ENCODE measurements around the gene NGEF. TPM values are rescaled to one million over a fixed set of nuclear protein-coding genes. Genes with fewer than 3 reads are reported as not detected.

NGEF gene
- total and polyA plus RNA-seq, 7 donors, result 0.13 to 0.51 (median 0.25) TPM; not detected in 1

DNA sequence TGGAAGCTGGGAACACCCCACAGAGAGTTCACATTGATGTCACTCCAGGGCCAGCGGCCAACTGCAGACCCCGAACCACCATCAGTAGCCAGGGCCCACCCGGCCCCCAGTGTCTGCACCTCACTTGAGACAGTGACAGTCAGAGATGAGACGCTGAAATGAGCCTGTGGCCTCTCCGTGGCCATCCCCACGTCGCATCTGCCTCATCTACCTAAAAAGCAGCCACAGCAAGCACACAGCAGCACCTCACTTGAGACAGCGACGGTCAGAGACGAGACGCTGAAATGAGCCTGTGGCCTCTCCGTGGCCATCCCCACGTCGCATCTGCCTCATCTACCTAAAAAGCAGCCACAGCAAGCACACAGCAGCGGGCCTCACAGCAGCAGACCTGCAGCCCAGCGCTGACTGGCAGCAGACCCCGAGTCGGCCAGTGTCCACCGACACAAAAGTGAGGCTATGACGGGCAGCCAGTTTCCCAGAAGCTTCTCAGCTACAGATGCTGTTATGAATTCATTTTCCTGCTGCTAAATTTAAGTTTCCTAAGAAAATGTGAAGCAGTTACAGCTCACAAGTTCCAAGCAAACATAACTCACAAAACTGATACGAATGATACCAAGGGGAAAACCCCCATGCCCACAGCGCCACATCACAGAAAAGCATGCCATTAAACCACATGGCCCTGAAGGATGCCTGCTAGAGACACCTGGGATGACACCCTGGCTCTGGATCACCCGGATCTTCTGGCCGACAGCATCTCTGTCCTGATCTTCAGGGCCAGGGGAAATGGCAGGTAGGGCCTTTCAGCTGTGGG is 115.3 kb downstream of the NGEF start:
- 87 to 90% (median 87%) methylated on average over 24 of the region's 24 CpGs for WGBS, 3 donors
- DNase-seq (no peak), ATAC-seq (no peak)
- H3K9me3 ChIP-seq, result no peaks in the 10 kb centered on the region
- no peaks in the 10 kb centered on the region for H3K36me3 ChIP-seq (ENCODE audit: insufficient read depth in 1 of 2, low read depth in 1 of 2)
- H3K4me1 ChIP-seq, result no peaks in the 10 kb centered on the region
- H3K4me3 ChIP-seq, result no peak overlapping the region
- H3K27me3 ChIP-seq (ENCODE audit: insufficient read depth in 3 of 3, low read length in 2 of 3), result peaks cover 0 to 15% (median 2%) of the 10 kb centered on the region in 3 donors
- H3K27ac ChIP-seq, result no peak overlapping the region
- TF ChIP-seq, protein P1, sequence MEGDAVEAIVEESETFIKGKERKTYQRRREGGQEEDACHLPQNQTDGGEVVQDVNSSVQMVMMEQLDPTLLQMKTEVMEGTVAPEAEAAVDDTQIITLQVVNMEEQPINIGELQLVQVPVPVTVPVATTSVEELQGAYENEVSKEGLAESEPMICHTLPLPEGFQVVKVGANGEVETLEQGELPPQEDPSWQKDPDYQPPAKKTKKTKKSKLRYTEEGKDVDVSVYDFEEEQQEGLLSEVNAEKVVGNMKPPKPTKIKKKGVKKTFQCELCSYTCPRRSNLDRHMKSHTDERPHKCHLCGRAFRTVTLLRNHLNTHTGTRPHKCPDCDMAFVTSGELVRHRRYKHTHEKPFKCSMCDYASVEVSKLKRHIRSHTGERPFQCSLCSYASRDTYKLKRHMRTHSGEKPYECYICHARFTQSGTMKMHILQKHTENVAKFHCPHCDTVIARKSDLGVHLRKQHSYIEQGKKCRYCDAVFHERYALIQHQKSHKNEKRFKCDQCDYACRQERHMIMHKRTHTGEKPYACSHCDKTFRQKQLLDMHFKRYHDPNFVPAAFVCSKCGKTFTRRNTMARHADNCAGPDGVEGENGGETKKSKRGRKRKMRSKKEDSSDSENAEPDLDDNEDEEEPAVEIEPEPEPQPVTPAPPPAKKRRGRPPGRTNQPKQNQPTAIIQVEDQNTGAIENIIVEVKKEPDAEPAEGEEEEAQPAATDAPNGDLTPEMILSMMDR (IDR thresholded peaks at IDR 0.05), result no peak
- intact Hi-C loops (cut with DNase I), result no loop called here

DNA sequence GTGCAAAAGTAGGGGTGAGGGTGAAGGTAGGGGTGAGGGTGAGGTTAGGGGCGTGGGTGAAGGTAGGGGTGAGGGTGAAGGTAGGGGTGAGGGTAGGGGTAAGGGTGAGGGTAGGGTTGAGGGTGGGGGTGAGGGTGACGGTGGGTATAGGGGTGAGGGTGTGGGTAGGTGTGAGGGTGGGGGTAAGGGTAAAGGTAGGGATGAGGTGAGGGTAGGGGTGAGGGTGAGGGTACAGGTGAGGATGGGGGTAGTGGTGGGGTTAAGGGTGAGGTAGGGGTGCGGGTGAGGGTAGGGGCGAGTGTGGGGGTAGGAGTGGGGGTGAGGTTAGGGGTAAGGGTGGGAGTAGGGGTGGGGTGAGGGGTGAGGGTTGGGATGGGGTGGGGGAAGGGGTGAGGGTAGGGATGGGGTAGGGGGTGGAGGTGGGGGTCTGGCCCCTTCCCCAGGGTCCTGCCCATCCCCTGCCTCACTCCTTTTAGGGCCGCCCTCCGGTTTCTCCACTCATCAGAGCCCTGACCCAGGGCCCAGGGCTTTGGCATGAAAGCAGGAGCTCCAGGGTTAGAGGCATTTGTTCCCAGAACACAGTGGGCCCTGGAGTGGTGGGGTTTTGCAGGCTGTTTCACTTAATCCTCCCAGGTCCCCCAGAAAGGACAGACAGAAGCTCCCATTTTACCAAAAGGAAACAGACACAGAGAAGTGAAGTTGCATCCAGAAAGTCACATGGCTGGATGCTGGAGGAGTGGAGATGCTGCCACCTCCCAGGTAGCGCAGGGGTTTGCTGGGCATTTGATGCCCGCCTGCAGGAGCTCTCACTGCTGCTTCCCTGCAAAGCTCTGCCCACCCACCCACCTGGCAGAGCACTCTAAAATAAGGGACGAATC is 116.1 kb downstream of the NGEF start:
- Histone ChIP-seq H3K9me3 (no peaks in the 10 kb centered on the region), H3K27ac (no peak overlapping the region), H3K4me3 (no peak overlapping the region), H3K27me3 (ENCODE audit: insufficient read depth in 3 of 3, low read length in 2 of 3) (peaks cover 0 to 10% (median under 1%) of the 10 kb centered on the region in 3 donors), H3K36me3 (ENCODE audit: insufficient read depth in 1 of 2, low read depth in 1 of 2) (no peaks in the 10 kb centered on the region), H3K4me1 (no peaks in the 10 kb centered on the region)
- intact Hi-C loops (cut with DNase I), result no loop called here
- 86 to 90% (median 90%) methylated on average over 7 to 9 of the region's 9 CpGs for WGBS, 3 donors
- DNase-seq (no peak), ATAC-seq (no peak)
- TF ChIP-seq, protein P1 (IDR thresholded peaks at IDR 0.05), result no peak

DNA sequence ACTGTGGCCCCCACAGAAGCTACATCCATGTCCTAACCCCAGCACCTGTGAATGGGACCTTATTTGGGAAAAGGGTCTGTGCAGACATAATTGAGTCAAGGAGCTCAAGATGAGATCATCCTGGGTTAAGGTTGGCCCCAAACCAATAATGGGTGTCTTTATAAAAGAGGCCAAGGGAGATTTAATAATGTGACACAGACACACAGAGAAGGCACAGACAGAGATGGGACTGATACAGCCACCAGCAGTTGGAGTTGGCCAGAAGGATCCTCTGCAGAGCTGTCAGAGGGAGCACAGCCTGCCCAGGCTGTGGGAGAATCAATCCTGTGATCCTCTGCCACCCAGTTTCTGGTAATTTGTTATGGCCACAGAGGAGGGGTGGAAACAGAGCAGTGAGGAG is 116.9 kb downstream of the NGEF start:
- Histone ChIP-seq H3K4me1 (peaks cover 6% of the 10 kb centered on the region), H3K4me3 (no peak overlapping the region)
- TF ChIP-seq, protein P1 (IDR thresholded peaks at IDR 0.05), result no peak

DNA sequence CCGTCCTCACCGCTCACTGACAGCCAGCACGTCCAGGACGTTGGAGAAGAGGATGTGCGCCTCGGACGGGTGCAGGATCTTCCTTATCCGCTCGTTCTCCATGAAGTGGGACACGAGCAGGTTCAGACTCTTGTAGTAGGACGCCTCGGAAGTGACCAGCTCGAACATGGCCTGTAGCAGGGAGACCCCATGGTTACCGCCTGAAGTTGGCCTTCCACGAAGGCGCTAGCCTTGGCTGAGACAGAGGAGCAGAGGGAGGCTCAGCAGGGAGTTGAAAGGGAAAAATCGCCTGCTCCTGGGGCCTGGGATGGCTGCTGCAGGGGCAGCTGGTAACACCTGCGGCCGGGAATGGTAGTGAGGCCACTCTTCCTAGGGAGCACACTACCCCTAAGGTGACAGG is 118.3 kb downstream of the NGEF start:
- no peak overlapping the region for H3K4me3 ChIP-seq
- peaks cover 8% of the 10 kb centered on the region for H3K4me1 ChIP-seq
- ATAC-seq, result no peak
- WGBS, 3 donors, result 87 to 90% (median 88%) methylated on average over 19 of the region's 19 CpGs
- TF ChIP-seq, protein P1 (IDR thresholded peaks at IDR 0.05), result no peak
- H3K27ac ChIP-seq, result no peak overlapping the region
- intact Hi-C loops (cut with DNase I), result no loop called here
- no peak for DNase-seq
- H3K9me3 ChIP-seq, result no peaks in the 10 kb centered on the region
- H3K36me3 ChIP-seq (ENCODE audit: insufficient read depth in 1 of 2, low read depth in 1 of 2), result no peaks in the 10 kb centered on the region
- H3K27me3 ChIP-seq (ENCODE audit: insufficient read depth in 3 of 3, low read length in 2 of 3), result no peaks in the 10 kb centered on the region

More for the DNA sequence above, 116.9 kb downstream of the NGEF start:
- H3K27me3 ChIP-seq (ENCODE audit: insufficient read depth in 3 of 3, low read length in 2 of 3), result peaks cover 0 to 2% (median 0%) of the 10 kb centered on the region in 3 donors
- H3K9me3 ChIP-seq, result no peaks in the 10 kb centered on the region
- intact Hi-C loops (cut with DNase I), result no loop called here
- H3K36me3 ChIP-seq (ENCODE audit: insufficient read depth in 1 of 2, low read depth in 1 of 2), result no peaks in the 10 kb centered on the region
- no peak for ATAC-seq
- DNase-seq, result no peak
- no peak overlapping the region for H3K27ac ChIP-seq

Data from psoas muscle (tissue), 8 donors.